Measurements from ENCODE around the gene ATXN2L. TPM values are rescaled to one million over a fixed set of nuclear protein-coding genes. Genes with fewer than 3 reads are reported as not detected.
A peak's percentile ranks its signal among the peaks of the same experiment; 100 is the strongest.

The ATXN2L gene
- total and polyA plus RNA-seq, 3 experiments from 2014 or later: 31.0 to 267 (median 266) TPM

- H3K4me3 Mint-ChIP-seq: peak overlapping the region in 1 of 7 donors; percentile 34
Measured at GRCh38 chr16:28884045-28884444, 61.2 kb downstream of the ATXN2L start.

More at GRCh38 chr16:28884045-28884444, 61.2 kb downstream of the ATXN2L start:
- Mint-ChIP-seq H3K9me3 (no peaks in the 10 kb centered on the region), H3K36me3 (peaks cover 0 to 2% (median 0%) of the 10 kb centered on the region in 3 donors), H3K27me3 (peaks cover 0 to 2% of the 10 kb centered on the region in 2 donors), H3K27ac (peak overlapping the region in 1 of 8 donors; percentile 63), H3K4me1 (peaks cover 12 to 13% (median 13%) of the 10 kb centered on the region in 3 donors)
- Histone ChIP-seq H3K27me3 (ENCODE audit: insufficient read depth, low read length, poor library complexity, severe bottlenecking) (no peaks in the 10 kb centered on the region), H3K27ac (ENCODE audit: low read depth, low read length) (no peak overlapping the region), H3K9me3 (ENCODE audit: low read length) (no peaks in the 10 kb centered on the region), H3K36me3 (ENCODE audit: insufficient read depth, low read length) (no peaks in the 10 kb centered on the region), H3K4me3 (ENCODE audit: low read length) (no peak overlapping the region), H3K4me1 (ENCODE audit: insufficient read depth, low read length) (peaks cover 12% of the 10 kb centered on the region)
- ChIA-PET POLR2A (no interaction called here), CTCF (no interaction called here)
- no peak for DNase-seq

Other genes with a start within 250 kb of the ATXN2L start
- gene SULT1A2, start 225.9 kb upstream of the ATXN2L start, total RNA-seq: under 1 TPM; 0.29 to 0.46 TPM
- gene SULT1A2, start 225.9 kb upstream of the ATXN2L start, polyA plus RNA-seq: not detected
- 1 to 10 TPM; 5.9 to 7.4 TPM for gene SULT1A1, start 213.0 kb upstream of the ATXN2L start, total RNA-seq
- gene SULT1A1, start 213.0 kb upstream of the ATXN2L start, polyA plus RNA-seq: 7.3 TPM
- gene NPIPB8, start 184.9 kb upstream of the ATXN2L start, total RNA-seq: 1 to 10 TPM; 1.3 to 1.4 TPM
- gene NPIPB8, start 184.9 kb upstream of the ATXN2L start, polyA plus RNA-seq: 0.60 TPM
- 100 to 1,000 TPM; 701 to 733 TPM for gene EIF3C, start 111.5 kb upstream of the ATXN2L start, total RNA-seq
- 300 TPM for gene EIF3C, start 111.5 kb upstream of the ATXN2L start, polyA plus RNA-seq
- gene NPIPB9, start 71.2 kb upstream of the ATXN2L start, total RNA-seq: 1 to 10 TPM; 1.2 to 2.8 TPM
- not detected for gene NPIPB9, start 71.2 kb upstream of the ATXN2L start, polyA plus RNA-seq
- 100 to 1,000 TPM; 320 to 347 TPM for gene TUFM, start 23.3 kb downstream of the ATXN2L start, total RNA-seq
- gene TUFM, start 23.3 kb downstream of the ATXN2L start, polyA plus RNA-seq: 146 TPM
- gene SH2B1, start 40.8 kb downstream of the ATXN2L start, total RNA-seq: 10 to 100 TPM; 39.6 to 44.7 TPM
- gene SH2B1, start 40.8 kb downstream of the ATXN2L start, polyA plus RNA-seq: 3.5 TPM
- gene ATP2A1, start 55.5 kb downstream of the ATXN2L start, total RNA-seq: 1 to 10 TPM; 1.9 to 2.1 TPM
- gene ATP2A1, start 55.5 kb downstream of the ATXN2L start, polyA plus RNA-seq: not detected
- gene RABEP2, start 102.2 kb downstream of the ATXN2L start, total RNA-seq: 10 to 100 TPM; 20.8 to 21.7 TPM
- gene RABEP2, start 102.2 kb downstream of the ATXN2L start, polyA plus RNA-seq: 6.6 TPM
- not detected for gene CD19, start 109.0 kb downstream of the ATXN2L start, total RNA-seq
- not detected for gene CD19, start 109.0 kb downstream of the ATXN2L start, polyA plus RNA-seq
- gene NFATC2IP, start 127.9 kb downstream of the ATXN2L start, total RNA-seq: 10 to 100 TPM; 75.1 to 77.0 TPM
- 35.0 TPM for gene NFATC2IP, start 127.9 kb downstream of the ATXN2L start, polyA plus RNA-seq
- 10 to 100 TPM; 36.5 to 40.9 TPM for gene SPNS1, start 151.8 kb downstream of the ATXN2L start, total RNA-seq
- 33.2 TPM for gene SPNS1, start 151.8 kb downstream of the ATXN2L start, polyA plus RNA-seq
- 100 to 1,000 TPM; 195 to 203 TPM for gene LAT, start 162.1 kb downstream of the ATXN2L start, total RNA-seq
- 331 TPM for gene LAT, start 162.1 kb downstream of the ATXN2L start, polyA plus RNA-seq

All from CD8-positive, alpha-beta memory T cell (primary cell).